Activated T-helper 2 cell treated with anti-CD3 and anti-CD28 coated beads, Interferon-gamma antibody, Interleukin-2, Interleukin-4, amounts not matched to agents 10 μg/mL and 5 μg/mL and 100 μg/mL, durations not matched to agents 14 hours and 24 hours and 36 hours (primary cell): ENCODE data around the gene PPM1N. TPM values are rescaled to one million over a fixed set of nuclear protein-coding genes. Genes with fewer than 3 reads are reported as not detected.

Source experiments
- DNase-seq: peaks from one replicate; pipeline ENCODE4 v3.0.0; 2021; ENCODE audit warnings: low spot score
- H3K27ac Mint-ChIP-seq: one replicate; pipeline ENCODE4 v1.8.0; 2021; ENCODE audit warnings: mixed read lengths
- H3K27me3 Mint-ChIP-seq: one replicate; pipeline ENCODE4 v1.8.0; 2021; ENCODE audit warnings: low read depth, mixed read lengths
- H3K36me3 Mint-ChIP-seq: one replicate; pipeline ENCODE4 v1.8.0; 2021; ENCODE audit warnings: low read depth, mixed read lengths
- H3K4me1 Mint-ChIP-seq: one replicate; pipeline ENCODE4 v1.8.0; 2021; ENCODE audit warnings: low read depth, mixed read lengths
- H3K4me3 Mint-ChIP-seq: one replicate; pipeline ENCODE4 v1.8.0; 2021; ENCODE audit warnings: low read depth, mild to moderate bottlenecking, moderate library complexity, mixed read lengths
- H3K9me3 Mint-ChIP-seq: one replicate; pipeline ENCODE4 v1.8.0; 2021; ENCODE audit warnings: mixed read lengths
- intact Hi-C: fragments of 100-400 bp; cut with micrococcal nuclease; formaldehyde crosslinking; loops from one replicate; pipeline ENCODE4 v1.15.1; 2023
- total RNA-seq: library from RNA; stranded (reverse); gene quantifications from 2 replicates; pipeline ENCODE4 v1.2.3, GENCODE V29; 2022

The PPM1N gene
- total RNA-seq, 1 donor from 2014 or later = 2.5 TPM

GRCh38 chr19:45472563-45473366, 25.5 kb upstream of the PPM1N start:
- no peak overlapping the region for H3K4me3 Mint-ChIP-seq
- H3K9me3 Mint-ChIP-seq = no peaks in the 10 kb centered on the region
- H3K36me3 Mint-ChIP-seq = peaks cover 39% of the 10 kb centered on the region
- H3K27ac Mint-ChIP-seq = no peak overlapping the region
- no peak for DNase-seq
- peaks cover 32% of the 10 kb centered on the region for H3K4me1 Mint-ChIP-seq
- peaks cover 46% of the 10 kb centered on the region for H3K27me3 Mint-ChIP-seq
- intact Hi-C loops = no loop called here

- Mint-ChIP-seq H3K4me1 (peaks cover 36% of the 10 kb centered on the region), H3K4me3 (no peak overlapping the region), H3K27ac (no peak overlapping the region), H3K27me3 (peaks cover 46% of the 10 kb centered on the region), H3K36me3 (peaks cover 39% of the 10 kb centered on the region), H3K9me3 (no peaks in the 10 kb centered on the region)
- intact Hi-C loops = no loop called here
- DNase-seq = no peak
Measured at GRCh38 chr19:45473367-45473681, 24.9 kb upstream of the PPM1N start.

- DNase-seq = no peak
- Mint-ChIP-seq H3K36me3 (peaks cover 39% of the 10 kb centered on the region), H3K4me3 (no peak overlapping the region), H3K27me3 (peaks cover 46% of the 10 kb centered on the region), H3K4me1 (peaks cover 37% of the 10 kb centered on the region), H3K27ac (no peak overlapping the region), H3K9me3 (no peaks in the 10 kb centered on the region)
- intact Hi-C loops = no loop called here
Measured at GRCh38 chr19:45473682-45474605, 24.3 kb upstream of the PPM1N start.

GRCh38 chr19:45474606-45475521, 23.4 kb upstream of the PPM1N start:
- DNase-seq = no peak
- Mint-ChIP-seq H3K27ac (no peak overlapping the region), H3K36me3 (peaks cover 39% of the 10 kb centered on the region), H3K4me3 (no peak overlapping the region), H3K9me3 (no peaks in the 10 kb centered on the region), H3K4me1 (peaks cover 40% of the 10 kb centered on the region), H3K27me3 (peaks cover 46% of the 10 kb centered on the region)
- intact Hi-C loops = loop anchor here (5.0 kb wide), 1 partner anchor 223 kb away; the partner anchor contains the start of gene MARK4

- DNase-seq = no peak
- Mint-ChIP-seq H3K4me3 (no peak overlapping the region), H3K4me1 (peaks cover 38% of the 10 kb centered on the region), H3K9me3 (no peaks in the 10 kb centered on the region), H3K27me3 (peaks cover 46% of the 10 kb centered on the region), H3K27ac (no peak overlapping the region), H3K36me3 (peaks cover 35% of the 10 kb centered on the region)
- intact Hi-C loops = loop anchor here (5.0 kb wide), 1 partner anchor 223 kb away; the partner anchor contains the start of gene MARK4
Measured at GRCh38 chr19:45475537-45476291, 22.5 kb upstream of the PPM1N start.

- peaks cover 38% of the 10 kb centered on the region for H3K4me1 Mint-ChIP-seq
- H3K36me3 Mint-ChIP-seq = peaks cover 33% of the 10 kb centered on the region
- no peak for DNase-seq
- H3K27me3 Mint-ChIP-seq = peaks cover 46% of the 10 kb centered on the region
- no peak overlapping the region for H3K27ac Mint-ChIP-seq
- intact Hi-C loops = loop anchor here (5.0 kb wide), 1 partner anchor 224 kb away; the partner anchor contains the start of gene MARK4
- H3K4me3 Mint-ChIP-seq = peak overlapping the region; percentile 52
- H3K9me3 Mint-ChIP-seq = no peaks in the 10 kb centered on the region
Measured at GRCh38 chr19:45476304-45476703, 21.9 kb upstream of the PPM1N start.

- Mint-ChIP-seq H3K27me3 (peaks cover 38% of the 10 kb centered on the region), H3K27ac (no peak overlapping the region), H3K4me3 (peak overlapping the region; percentile 57), H3K9me3 (no peaks in the 10 kb centered on the region), H3K36me3 (peaks cover 24% of the 10 kb centered on the region), H3K4me1 (peaks cover 33% of the 10 kb centered on the region)
- intact Hi-C loops = loop anchor here (5.0 kb wide), 1 partner anchor 225 kb away; the partner anchor contains the start of gene MARK4
- DNase-seq = no peak
Measured at GRCh38 chr19:45477186-45477585, 21.1 kb upstream of the PPM1N start.

- H3K4me3 Mint-ChIP-seq = peak overlapping the region; percentile 67
- H3K9me3 Mint-ChIP-seq = no peaks in the 10 kb centered on the region
- H3K27me3 Mint-ChIP-seq = peaks cover 32% of the 10 kb centered on the region
- intact Hi-C loops = loop anchor here (1.0 to 5.0 kb wide), 6 partner anchors 9 to 226 kb away; partner anchors contain the start of genes MARK4 and PPP1R13L
- peak; percentile 27 for DNase-seq
- H3K27ac Mint-ChIP-seq = peak overlapping the region; percentile 98
- peaks cover 27% of the 10 kb centered on the region for H3K4me1 Mint-ChIP-seq
- H3K36me3 Mint-ChIP-seq = peaks cover 17% of the 10 kb centered on the region
Measured at GRCh38 chr19:45477713-45478453, 20.4 kb upstream of the PPM1N start.

GRCh38 chr19:45478454-45479238, 19.6 kb upstream of the PPM1N start:
- intact Hi-C loops = loop anchor here (1.0 to 5.0 kb wide), 9 partner anchors 9 to 226 kb away; partner anchors contain the start of genes ERCC2, MARK4 and PPP1R13L
- H3K36me3 Mint-ChIP-seq = peaks cover 11% of the 10 kb centered on the region
- peaks cover 27% of the 10 kb centered on the region for H3K4me1 Mint-ChIP-seq
- H3K27ac Mint-ChIP-seq = peak overlapping the region; percentile 98
- peak; percentile 88 for DNase-seq
- H3K27me3 Mint-ChIP-seq = peaks cover 25% of the 10 kb centered on the region
- H3K9me3 Mint-ChIP-seq = no peaks in the 10 kb centered on the region
- H3K4me3 Mint-ChIP-seq = peak overlapping the region; percentile 67

GRCh38 chr19:45483033-45483432, 15.2 kb upstream of the PPM1N start:
- Mint-ChIP-seq H3K27me3 (peaks cover 2% of the 10 kb centered on the region), H3K9me3 (no peaks in the 10 kb centered on the region), H3K4me3 (no peak overlapping the region), H3K27ac (no peak overlapping the region), H3K36me3 (no peaks in the 10 kb centered on the region), H3K4me1 (peaks cover 21% of the 10 kb centered on the region)
- intact Hi-C loops = no loop called here
- no peak for DNase-seq
